RWPE2 (cell line): ENCODE data around the gene GGT5.
A peak's percentile ranks its signal among the peaks of the same experiment; 100 is the strongest.

Source experiments
- ATAC-seq: fragments of 200-7000 bp; cut with Tn5 transposase; 3 replicates; pipeline ENCODE4 v1.9.1; 2021; ENCODE audit warnings: low read depth
- DNase-seq: peaks from one replicate; pipeline ENCODE4 v3.0.0-alpha.2; 2020; ENCODE audit warnings: low spot score
- H3K27ac ChIP-seq: fragments of 450-650 bp; 2 replicates; pipeline ENCODE4 v1.5.1; 2017; ENCODE audit warnings: mild to moderate bottlenecking; ENCODE audit not compliant: poor library complexity, severe bottlenecking
- H3K27me3 ChIP-seq: fragments of 250-450 bp; sonication (Bioruptor Pico); 2 replicates; pipeline ENCODE4 v1.5.1; 2021; ENCODE audit warnings: mild to moderate bottlenecking, moderate library complexity; ENCODE audit not compliant: insufficient read depth, poor library complexity, severe bottlenecking
- H3K36me3 ChIP-seq: fragments of 250-450 bp; sonication (Bioruptor Pico); 2 replicates; pipeline ENCODE4 v1.5.1; 2020; ENCODE audit warnings: low read depth, mild to moderate bottlenecking, moderate library complexity
- H3K4me1 ChIP-seq: fragments of 250-450 bp; sonication (Bioruptor Pico); 2 replicates; pipeline ENCODE4 v1.5.1; 2021; ENCODE audit warnings: mild to moderate bottlenecking, moderate library complexity; ENCODE audit not compliant: insufficient read depth, poor library complexity, severe bottlenecking
- H3K4me3 ChIP-seq: fragments of 250-450 bp; sonication (Bioruptor Pico); 2 replicates; pipeline ENCODE4 v1.5.1; 2021; ENCODE audit warnings: mild to moderate bottlenecking, moderate library complexity; ENCODE audit not compliant: severe bottlenecking
- H3K9me3 ChIP-seq: fragments of 250-450 bp; sonication (Bioruptor Pico); 2 replicates; pipeline ENCODE4 v1.5.1; 2021; ENCODE audit warnings: mild to moderate bottlenecking, moderate library complexity; ENCODE audit not compliant: severe bottlenecking
- TF ChIP-seq, protein P1 (sequence below): fragments of 450-650 bp; IDR thresholded peaks from one replicate; pipeline ENCODE4 v1.5.1; 2017; ENCODE audit warnings: mild to moderate bottlenecking, moderate library complexity; ENCODE audit not compliant: poor library complexity, severe bottlenecking

GGT5 gene

DNA sequence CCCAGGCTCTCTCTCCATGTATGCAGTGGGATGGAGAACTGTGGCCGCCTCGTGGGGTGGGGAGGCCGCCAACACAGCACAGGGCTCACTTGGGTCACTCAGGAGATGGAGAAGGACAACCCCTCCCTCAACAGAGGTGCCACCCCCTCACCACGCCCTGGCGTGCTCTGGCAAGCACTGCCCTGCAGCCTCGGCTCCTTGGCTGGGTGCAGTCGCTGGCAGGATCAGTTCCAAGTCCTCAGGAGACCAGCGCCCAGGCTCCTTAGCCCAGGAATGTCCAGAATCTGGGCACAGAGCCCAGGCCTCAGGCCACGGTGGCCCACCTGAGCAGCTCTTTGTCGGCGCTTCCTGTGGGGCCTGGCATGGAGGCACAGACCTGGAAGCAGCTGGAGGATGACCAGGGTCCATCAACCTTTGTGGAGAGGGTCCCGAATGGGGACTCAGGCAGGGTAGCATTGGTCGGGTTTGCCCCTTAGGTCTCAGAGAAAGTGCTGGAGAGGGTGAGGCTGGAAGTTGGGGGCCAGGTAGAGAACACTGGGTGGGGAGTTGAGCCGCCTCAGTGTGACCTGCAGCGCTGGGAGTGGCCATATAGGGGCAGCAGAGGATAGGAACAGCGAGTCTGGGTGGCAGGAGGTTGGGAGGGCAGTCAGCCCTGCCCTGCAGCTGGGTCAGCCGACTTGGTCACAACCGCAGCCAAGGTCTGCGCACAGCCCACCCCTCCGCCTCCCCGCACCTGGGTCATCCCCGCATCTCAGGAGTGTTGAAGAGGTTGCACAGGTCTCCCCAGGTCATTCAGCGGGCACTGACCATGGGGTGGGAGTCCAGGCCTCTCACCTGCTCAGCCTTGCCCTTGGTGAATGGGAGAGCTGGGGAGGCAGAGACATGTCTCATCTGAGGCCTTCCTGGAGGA is 55.4 kb downstream of the GGT5 start:
- no peaks in the 10 kb centered on the region for H3K9me3 ChIP-seq
- peak overlapping the region; percentile 66 for H3K27ac ChIP-seq
- DNase-seq (peak; percentile 82), ATAC-seq (peak; percentile 81)
- no peaks in the 10 kb centered on the region for H3K27me3 ChIP-seq
- TF ChIP-seq, protein P1, sequence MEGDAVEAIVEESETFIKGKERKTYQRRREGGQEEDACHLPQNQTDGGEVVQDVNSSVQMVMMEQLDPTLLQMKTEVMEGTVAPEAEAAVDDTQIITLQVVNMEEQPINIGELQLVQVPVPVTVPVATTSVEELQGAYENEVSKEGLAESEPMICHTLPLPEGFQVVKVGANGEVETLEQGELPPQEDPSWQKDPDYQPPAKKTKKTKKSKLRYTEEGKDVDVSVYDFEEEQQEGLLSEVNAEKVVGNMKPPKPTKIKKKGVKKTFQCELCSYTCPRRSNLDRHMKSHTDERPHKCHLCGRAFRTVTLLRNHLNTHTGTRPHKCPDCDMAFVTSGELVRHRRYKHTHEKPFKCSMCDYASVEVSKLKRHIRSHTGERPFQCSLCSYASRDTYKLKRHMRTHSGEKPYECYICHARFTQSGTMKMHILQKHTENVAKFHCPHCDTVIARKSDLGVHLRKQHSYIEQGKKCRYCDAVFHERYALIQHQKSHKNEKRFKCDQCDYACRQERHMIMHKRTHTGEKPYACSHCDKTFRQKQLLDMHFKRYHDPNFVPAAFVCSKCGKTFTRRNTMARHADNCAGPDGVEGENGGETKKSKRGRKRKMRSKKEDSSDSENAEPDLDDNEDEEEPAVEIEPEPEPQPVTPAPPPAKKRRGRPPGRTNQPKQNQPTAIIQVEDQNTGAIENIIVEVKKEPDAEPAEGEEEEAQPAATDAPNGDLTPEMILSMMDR, result peak; percentile 94
- no peaks in the 10 kb centered on the region for H3K36me3 ChIP-seq
- peaks cover 17% of the 10 kb centered on the region for H3K4me1 ChIP-seq
- no peak overlapping the region for H3K4me3 ChIP-seq

GRCh38 chr22:24188705-24189248 is 56.1 kb downstream of the GGT5 start:
- Histone ChIP-seq H3K4me1 (peaks cover 17% of the 10 kb centered on the region), H3K4me3 (no peak overlapping the region), H3K27ac (peak overlapping the region; percentile 66), H3K36me3 (no peaks in the 10 kb centered on the region), H3K27me3 (no peaks in the 10 kb centered on the region), H3K9me3 (no peaks in the 10 kb centered on the region)
- TF ChIP-seq, protein P1, result no peak
- DNase-seq (no peak), ATAC-seq (no peak; the same call in 2 of the 3 replicates)

- no peaks in the 10 kb centered on the region for H3K27me3 ChIP-seq
- DNase-seq (peak; percentile 54), ATAC-seq (no peak)
- no peaks in the 10 kb centered on the region for H3K9me3 ChIP-seq
- TF ChIP-seq, protein P1, result no peak
- H3K4me3 ChIP-seq, result no peak overlapping the region
- peak overlapping the region; percentile 66 for H3K27ac ChIP-seq
- no peaks in the 10 kb centered on the region for H3K36me3 ChIP-seq
- peaks cover 17% of the 10 kb centered on the region for H3K4me1 ChIP-seq
These were observed 56.9 kb downstream of the GGT5 start for GRCh38 chr22:24187731-24188644.

GRCh38 chr22:24186892-24187670 is 57.8 kb downstream of the GGT5 start:
- ATAC-seq, result no peak
- Histone ChIP-seq H3K9me3 (no peaks in the 10 kb centered on the region), H3K4me1 (peaks cover 17% of the 10 kb centered on the region), H3K4me3 (no peak overlapping the region), H3K36me3 (no peaks in the 10 kb centered on the region), H3K27ac (no peak overlapping the region), H3K27me3 (no peaks in the 10 kb centered on the region)
- TF ChIP-seq, protein P1, result no peak
- peak; percentile 58 for DNase-seq
